Endothelial cell of umbilical vein (primary cell): ENCODE measurements around the gene LTBP1. TPM values are rescaled to one million over a fixed set of nuclear protein-coding genes. Genes with fewer than 3 reads are reported as not detected.

Experiments used
- BruUV-seq: library from RNA; stranded (reverse); fragments of 400-500 nt; replicated peaks from 2 replicates; lab custom pipeline; 2021; lab: Mats Ljungman, UMichigan
- CTCF ChIA-PET: fragments of 300-600, 350-600 bp; sonication (Branson Sonifier 250); formaldehyde crosslinking; loops from one replicate; lab custom pipeline; 2021; ENCODE audit warnings: antibody characterized with exemption, inconsistent platforms; lab: Charles Lee
- POLR2A ChIA-PET: fragments of 300-600, 350-600 bp; sonication (Branson Sonifier 250); formaldehyde crosslinking; loops from one replicate; lab custom pipeline; 2021; ENCODE audit warnings: antibody characterized with exemption, inconsistent platforms; lab: Charles Lee
- DNase-seq: peaks from one replicate; pipeline ENCODE4 v3.0.0-alpha.2; 2011; ENCODE audit warnings: low read depth, low spot score
- FAIRE-seq: peaks from 2 replicates; lab custom pipeline; 2011; peaks lifted over from hg19 to GRCh38; lab: Jason Lieb, UNC
- H2AFZ ChIP-seq: 2 replicates; pipeline ENCODE4 v1.6.0; 2012; ENCODE audit warnings: low read depth, low read length, control low read depth, inconsistent platforms
- H3K27ac ChIP-seq: 2 replicates; pipeline ENCODE4 v1.5.1; 2011; ENCODE audit warnings: low read depth, mild to moderate bottlenecking, control low read depth, low read length, moderate library complexity; ENCODE audit not compliant: insufficient read depth
- H3K27me3 ChIP-seq, 2 experiments: 2 replicates each; pipeline versions ENCODE4 v1.6.0 to v1.6.1; 2011; ENCODE audit warnings: low read length in 2 of 2, mixed read lengths in 1 of 2; ENCODE audit not compliant: control insufficient read depth in 2 of 2, insufficient read depth in 2 of 2
- H3K36me3 ChIP-seq, 2 experiments: 2 replicates in 1 of 2; 3 replicates in 1 of 2; pipeline ENCODE4 v1.5.1; 2011; ENCODE audit warnings: low read length in 2 of 2, mild to moderate bottlenecking in 1 of 2, moderate library complexity in 1 of 2; ENCODE audit not compliant: control insufficient read depth in 2 of 2, insufficient read depth in 2 of 2; ENCODE audit errors: extremely low read depth in 1 of 2
- H3K4me1 ChIP-seq: 3 replicates; pipeline ENCODE4 v1.5.1; 2011; ENCODE audit warnings: mild to moderate bottlenecking, low read length; ENCODE audit not compliant: control insufficient read depth, insufficient read depth; ENCODE audit errors: extremely low read depth
- H3K4me2 ChIP-seq: 2 replicates; pipeline ENCODE4 v1.6.1; 2011; ENCODE audit warnings: low read length, control low read depth, mixed read lengths; ENCODE audit not compliant: insufficient read depth
- H3K4me3 ChIP-seq, 3 experiments: fragments of 200-600 bp in 1 of 3; sonication (generic), shearing (Covaris generic) in 1 of 3; replicated peaks in 1 of 3; 2 replicates each; pipeline ENCODE4 v1.5.1; 2011 to 2016; ENCODE audit warnings: control low read depth in 3 of 3, low read length in 3 of 3, mild to moderate bottlenecking in 2 of 3, inconsistent platforms in 1 of 3, low read depth in 1 of 3, moderate library complexity in 1 of 3; ENCODE audit not compliant: insufficient read depth in 1 of 3
- H3K79me2 ChIP-seq: 2 replicates; pipeline ENCODE4 v1.6.0; 2012; ENCODE audit warnings: low read length, inconsistent platforms; ENCODE audit not compliant: control insufficient read depth, insufficient read depth
- H3K9ac ChIP-seq: replicated peaks from 2 replicates; pipeline ENCODE3; 2011; ENCODE audit warnings: low read length, control low read depth; ENCODE audit not compliant: insufficient read depth; ENCODE audit errors: extremely low read depth
- H3K9me1 ChIP-seq: replicated peaks from 3 replicates; pipeline ENCODE4 v1.6.0; 2011; ENCODE audit warnings: mild to moderate bottlenecking, low read length; ENCODE audit not compliant: control insufficient read depth, insufficient read depth; ENCODE audit errors: extremely low read depth
- H3K9me3 ChIP-seq: replicated peaks from 2 replicates; pipeline ENCODE4 v1.5.1; 2012; ENCODE audit warnings: low read length, inconsistent platforms; ENCODE audit not compliant: control insufficient read depth, insufficient read depth
- H4K20me1 ChIP-seq: replicated peaks from 2 replicates; pipeline ENCODE3; 2011; ENCODE audit warnings: mild to moderate bottlenecking, low read length; ENCODE audit not compliant: control insufficient read depth, insufficient read depth; ENCODE audit errors: extremely low read depth
- EZH2 ChIP-seq: IDR thresholded peaks from 2 replicates; pipeline ENCODE4 v1.6.1; 2012; ENCODE audit warnings: borderline replicate concordance, low read depth, mild to moderate bottlenecking, moderate library complexity, low read length, inconsistent platforms; ENCODE audit not compliant: severe bottlenecking
- FOS ChIP-seq: IDR thresholded peaks from 2 replicates; pipeline ENCODE4 v1.6.1; 2011; ENCODE audit warnings: mild to moderate bottlenecking, low read length, moderate library complexity, borderline replicate concordance; ENCODE audit not compliant: insufficient read depth
- GATA2 ChIP-seq: IDR thresholded peaks from 2 replicates; pipeline ENCODE4 v1.7.0; 2011; ENCODE audit warnings: low read depth, mild to moderate bottlenecking, moderate library complexity, mixed read lengths, low read length; ENCODE audit not compliant: insufficient read length, insufficient read depth
- JUN ChIP-seq: IDR thresholded peaks from 2 replicates; pipeline ENCODE4 v1.6.1; 2011; ENCODE audit warnings: borderline replicate concordance, low read depth; ENCODE audit not compliant: insufficient read length, insufficient read depth
- MYC ChIP-seq: IDR thresholded peaks from one replicate; pipeline ENCODE4 v1.6.1; 2011; ENCODE audit warnings: mild to moderate bottlenecking, low read depth, low read length
- POLR2A ChIP-seq: IDR thresholded peaks from 2 replicates; pipeline ENCODE4 v1.6.1; 2012; ENCODE audit warnings: low read depth, mild to moderate bottlenecking, control low read depth, low read length
- POLR2AphosphoS5 ChIP-seq: IDR thresholded peaks from 2 replicates; pipeline ENCODE4 v1.6.1; 2012; ENCODE audit warnings: low read depth, mild to moderate bottlenecking, control low read depth, low read length, moderate library complexity; ENCODE audit not compliant: insufficient read depth
- dilution Hi-C: fragments of 300-500 bp; cut with MboI; formaldehyde crosslinking; loops from one replicate; pipeline ENCODE4 v1.15.0; 2019; ENCODE audit warnings: low sequenced_read_pairs; ENCODE audit not compliant: extremely low pct_ligation_motif_present
- intact Hi-C: fragments of 100-400 bp; cut with micrococcal nuclease; formaldehyde crosslinking; loops from one replicate; pipeline ENCODE4 v1.10.0; 2022
- polyA plus RNA-seq, 4 experiments: library from polyadenylated mRNA; depleted of rRNA in 3 of 4; stranded (reverse) in 3 of 4; unstranded in 1 of 4; fragments of >200 nt; gene quantifications; 2 replicates each; pipeline versions ENCODE4 v1.2.1 to v1.2.3, GENCODE V29; 2011 to 2012; ENCODE audit warnings: missing spikeins in 1 of 4
- total RNA-seq: library from RNA; stranded (reverse); gene quantifications from 2 replicates; pipeline ENCODE4 v1.2.3, GENCODE V29; 2021
- TF ChIP-seq, protein P1 (sequence below), 2 donors: IDR thresholded peaks; 1 replicate in 1 of 2; 2 replicates in 1 of 2; pipeline ENCODE4 v1.5.1; 2011; ENCODE audit warnings: low read length in 2 of 2, mild to moderate bottlenecking in 2 of 2, moderate library complexity in 2 of 2, control low read depth in 1 of 2, inconsistent platforms in 1 of 2, low read depth in 1 of 2; ENCODE audit not compliant: insufficient read depth in 1 of 2; ENCODE audit errors: extremely low read depth in 1 of 2
- TF ChIP-seq, protein P2 (sequence below): IDR thresholded peaks from 2 replicates; pipeline ENCODE4 v1.6.1; 2011; ENCODE audit not compliant: insufficient read depth, insufficient read length

The LTBP1 gene
- total and polyA plus RNA-seq, 2 donors (not counting 3 experiments of a cell fraction or from before 2014, with no cell fraction given), result 57.4 to 68.2 TPM

DNA sequence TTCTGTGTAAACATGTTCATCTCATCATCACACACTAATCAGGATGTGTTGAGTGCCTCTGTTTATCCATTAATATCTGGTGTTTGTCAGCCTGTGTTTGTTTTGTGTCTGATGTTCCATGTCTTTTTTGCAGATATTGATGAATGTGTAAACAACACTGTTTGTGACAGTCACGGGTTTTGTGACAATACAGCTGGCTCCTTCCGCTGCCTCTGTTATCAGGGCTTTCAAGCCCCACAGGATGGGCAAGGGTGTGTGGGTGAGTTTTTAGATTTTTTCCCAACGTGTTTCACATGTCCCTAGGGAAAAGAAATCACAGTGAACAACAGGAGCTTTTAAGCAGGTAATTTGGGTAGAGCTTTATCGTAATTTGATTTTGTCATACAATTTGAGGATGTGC is 396.0 kb downstream of the LTBP1 start:
- ChIA-PET CTCF (interaction anchor here (1.0 to 1.2 kb wide), 4 partner anchors 51 to 99 kb away, joined by 3 to 5 read pairs (median 4); no protein-coding TSS in a partner anchor), POLR2A (no interaction called here)
- no peaks in the 10 kb centered on the region for H3K79me2 ChIP-seq
- no peak overlapping the region for H3K4me3 ChIP-seq
- no peaks in the 10 kb centered on the region for H4K20me1 ChIP-seq
- no peaks in the 10 kb centered on the region for H3K9me1 ChIP-seq
- peaks cover 0 to 3% of the 10 kb centered on the region in 2 experiments for H3K36me3 ChIP-seq
- no peak for TF ChIP-seq GATA2
- TF ChIP-seq POLR2A, result no peak
- TF ChIP-seq, protein P1, sequence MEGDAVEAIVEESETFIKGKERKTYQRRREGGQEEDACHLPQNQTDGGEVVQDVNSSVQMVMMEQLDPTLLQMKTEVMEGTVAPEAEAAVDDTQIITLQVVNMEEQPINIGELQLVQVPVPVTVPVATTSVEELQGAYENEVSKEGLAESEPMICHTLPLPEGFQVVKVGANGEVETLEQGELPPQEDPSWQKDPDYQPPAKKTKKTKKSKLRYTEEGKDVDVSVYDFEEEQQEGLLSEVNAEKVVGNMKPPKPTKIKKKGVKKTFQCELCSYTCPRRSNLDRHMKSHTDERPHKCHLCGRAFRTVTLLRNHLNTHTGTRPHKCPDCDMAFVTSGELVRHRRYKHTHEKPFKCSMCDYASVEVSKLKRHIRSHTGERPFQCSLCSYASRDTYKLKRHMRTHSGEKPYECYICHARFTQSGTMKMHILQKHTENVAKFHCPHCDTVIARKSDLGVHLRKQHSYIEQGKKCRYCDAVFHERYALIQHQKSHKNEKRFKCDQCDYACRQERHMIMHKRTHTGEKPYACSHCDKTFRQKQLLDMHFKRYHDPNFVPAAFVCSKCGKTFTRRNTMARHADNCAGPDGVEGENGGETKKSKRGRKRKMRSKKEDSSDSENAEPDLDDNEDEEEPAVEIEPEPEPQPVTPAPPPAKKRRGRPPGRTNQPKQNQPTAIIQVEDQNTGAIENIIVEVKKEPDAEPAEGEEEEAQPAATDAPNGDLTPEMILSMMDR (IDR thresholded peaks at IDR 0.05; ENCODE audit: extremely low read depth in 1 of 2, insufficient read depth in 1 of 2, low read depth in 1 of 2, low read length in 2 of 2), result no peak
- TF ChIP-seq, protein P2, sequence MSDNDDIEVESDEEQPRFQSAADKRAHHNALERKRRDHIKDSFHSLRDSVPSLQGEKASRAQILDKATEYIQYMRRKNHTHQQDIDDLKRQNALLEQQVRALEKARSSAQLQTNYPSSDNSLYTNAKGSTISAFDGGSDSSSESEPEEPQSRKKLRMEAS, result no peak
- peak overlapping the region; percentile 99 for H3K27ac ChIP-seq
- BruUV-seq, result TSS peak; percentile 75
- H3K9me3 ChIP-seq, result no peaks in the 10 kb centered on the region
- H3K4me1 ChIP-seq, result peaks cover 28% of the 10 kb centered on the region
- intact Hi-C loops, result loop anchor here (1.0 to 2.0 kb wide), 7 partner anchors 33 to 319 kb away; partner anchors contain the start of gene RASGRP3
- peak overlapping the region; percentile 87 for H3K9ac ChIP-seq
- no peaks in the 10 kb centered on the region for H3K27me3 ChIP-seq
- FAIRE-seq (peak; percentile 46), DNase-seq (no peak)
- dilution Hi-C loops, result no loop called here
- H3K4me2 ChIP-seq, result peak overlapping the region; percentile 65
- peak overlapping the region; percentile 28 for H2AFZ ChIP-seq

DNA sequence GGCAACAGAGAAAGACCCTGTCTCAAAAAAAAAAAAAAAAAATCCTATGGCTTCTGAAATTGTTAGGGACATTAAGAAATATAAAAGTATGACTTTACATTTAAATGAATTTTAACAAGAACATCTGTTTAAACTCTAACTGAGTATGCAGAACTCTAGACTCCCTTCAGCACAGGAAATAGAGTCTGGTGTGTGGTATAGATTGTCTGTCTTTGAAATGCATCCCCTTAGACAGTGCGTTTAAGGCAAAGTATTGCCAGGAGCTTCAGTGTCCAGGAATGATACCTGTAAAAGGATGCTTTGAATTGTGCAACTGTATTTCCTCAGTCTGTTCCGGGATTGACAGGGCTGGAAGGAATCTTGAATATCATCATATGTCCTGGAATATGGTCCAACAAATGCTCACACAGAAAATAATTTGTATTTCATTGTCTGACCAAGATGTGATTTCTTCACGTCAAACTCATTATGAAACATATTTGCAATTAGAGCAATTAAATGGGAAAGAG is 396.7 kb downstream of the LTBP1 start:
- intact Hi-C loops, result loop anchor here (2.0 kb wide), 2 partner anchors 133 to 273 kb away; partner anchors contain the start of gene RASGRP3
- no peaks in the 10 kb centered on the region for H3K9me1 ChIP-seq

More for the DNA sequence above, 396.7 kb downstream of the LTBP1 start:
- Histone ChIP-seq H3K36me3 (peaks cover 0 to 3% of the 10 kb centered on the region in 2 experiments), H3K4me1 (peaks cover 28% of the 10 kb centered on the region), H2AFZ (no peak overlapping the region), H4K20me1 (no peaks in the 10 kb centered on the region), H3K27me3 (no peaks in the 10 kb centered on the region), H3K27ac (peak overlapping the region; percentile 99), H3K9ac (no peak overlapping the region), H3K9me3 (no peaks in the 10 kb centered on the region), H3K4me2 (no peak overlapping the region), H3K79me2 (no peaks in the 10 kb centered on the region), H3K4me3 (no peak overlapping the region)
- ChIA-PET CTCF (interaction anchor here (1.1 to 1.6 kb wide), 3 partner anchors 29 to 98 kb away, joined by 4 to 5 read pairs (median 4); no protein-coding TSS in a partner anchor), POLR2A (no interaction called here)
- TF ChIP-seq, protein P2, result no peak
- no peak for TF ChIP-seq POLR2A
- TF ChIP-seq, protein P1 (IDR thresholded peaks at IDR 0.05; ENCODE audit: extremely low read depth in 1 of 2, insufficient read depth in 1 of 2, low read depth in 1 of 2, low read length in 2 of 2), result no peak
- TF ChIP-seq JUN, result no peak
- no peak for TF ChIP-seq POLR2AphosphoS5
- TF ChIP-seq MYC, result no peak
- no peak for TF ChIP-seq EZH2
- TF ChIP-seq FOS, result no peak
- TF ChIP-seq GATA2, result no peak
- BruUV-seq, result no TSS peak
- dilution Hi-C loops, result no loop called here
- FAIRE-seq (no peak), DNase-seq (no peak)
